KOPT-K1 (cell line): ENCODE measurements around the gene TOLLIP.

ENCODE experiments used
- H3K27ac ChIP-seq: fragments of 200-600 bp; sonication (generic); 2 replicates; pipeline ENCODE4 v1.5.1; 2016; ENCODE audit warnings: antibody characterized with exemption, mild to moderate bottlenecking, low read depth, low read length; ENCODE audit not compliant: poor library complexity, severe bottlenecking
- H3K36me3 ChIP-seq: fragments of 200-600 bp; sonication (generic); 2 replicates; pipeline ENCODE4 v1.5.1; 2017; ENCODE audit warnings: antibody characterized with exemption, mild to moderate bottlenecking, low read length, moderate library complexity; ENCODE audit not compliant: insufficient read depth
- H3K9me3 ChIP-seq: fragments of 200-600 bp; sonication (generic); 2 replicates; pipeline ENCODE4 v1.5.1; 2017; ENCODE audit warnings: antibody characterized with exemption, low read length, mild to moderate bottlenecking; ENCODE audit not compliant: insufficient read depth, poor library complexity, severe bottlenecking

TOLLIP gene

DNA sequence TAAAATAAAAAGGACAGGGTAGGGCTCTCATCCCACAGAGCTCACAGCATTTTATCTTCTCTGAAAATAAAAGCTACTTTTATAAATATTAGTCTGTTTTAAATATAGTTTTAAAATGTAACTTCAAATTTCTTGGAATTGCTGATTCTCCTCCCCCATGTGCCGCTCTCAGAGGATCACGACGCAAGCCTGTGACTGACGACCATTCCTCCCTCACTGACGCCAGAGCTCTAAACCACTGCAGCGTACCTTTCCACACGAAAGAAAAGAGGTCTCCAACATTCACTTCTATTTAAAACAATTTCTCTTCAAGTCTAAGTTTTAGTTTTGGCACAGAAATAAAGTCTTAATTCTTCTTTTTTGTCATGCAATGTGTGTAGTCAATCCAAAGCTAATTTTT, 9.3 kb downstream of the TOLLIP start:
- H3K9me3 ChIP-seq = no peaks in the 10 kb centered on the region
- H3K27ac ChIP-seq = no peak overlapping the region
- H3K36me3 ChIP-seq = peaks cover 14% of the 10 kb centered on the region; the same call in 1 of the 2 replicates

DNA sequence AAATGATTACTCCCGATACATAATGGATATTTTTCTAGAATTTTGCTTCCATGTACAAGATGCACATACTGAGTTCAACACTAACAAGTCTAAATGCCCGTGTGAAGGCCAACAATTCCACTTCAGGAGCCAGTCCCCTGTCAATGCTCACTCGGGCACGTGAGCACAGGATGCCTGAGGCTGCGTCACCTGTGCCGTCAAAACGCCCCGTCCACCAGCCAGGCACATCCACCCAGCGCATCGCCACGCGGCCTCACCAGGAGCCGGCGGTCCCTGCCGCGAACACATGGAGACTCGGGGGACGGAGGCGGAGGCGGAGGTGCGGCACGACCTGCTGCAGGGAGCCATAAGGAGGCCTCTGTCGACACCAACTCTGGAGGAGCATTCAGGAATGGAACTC, 9.8 kb downstream of the TOLLIP start:
- no peak overlapping the region for H3K27ac ChIP-seq
- H3K9me3 ChIP-seq = no peaks in the 10 kb centered on the region
- peaks cover 13% of the 10 kb centered on the region; the same call in 1 of the 2 replicates for H3K36me3 ChIP-seq

DNA sequence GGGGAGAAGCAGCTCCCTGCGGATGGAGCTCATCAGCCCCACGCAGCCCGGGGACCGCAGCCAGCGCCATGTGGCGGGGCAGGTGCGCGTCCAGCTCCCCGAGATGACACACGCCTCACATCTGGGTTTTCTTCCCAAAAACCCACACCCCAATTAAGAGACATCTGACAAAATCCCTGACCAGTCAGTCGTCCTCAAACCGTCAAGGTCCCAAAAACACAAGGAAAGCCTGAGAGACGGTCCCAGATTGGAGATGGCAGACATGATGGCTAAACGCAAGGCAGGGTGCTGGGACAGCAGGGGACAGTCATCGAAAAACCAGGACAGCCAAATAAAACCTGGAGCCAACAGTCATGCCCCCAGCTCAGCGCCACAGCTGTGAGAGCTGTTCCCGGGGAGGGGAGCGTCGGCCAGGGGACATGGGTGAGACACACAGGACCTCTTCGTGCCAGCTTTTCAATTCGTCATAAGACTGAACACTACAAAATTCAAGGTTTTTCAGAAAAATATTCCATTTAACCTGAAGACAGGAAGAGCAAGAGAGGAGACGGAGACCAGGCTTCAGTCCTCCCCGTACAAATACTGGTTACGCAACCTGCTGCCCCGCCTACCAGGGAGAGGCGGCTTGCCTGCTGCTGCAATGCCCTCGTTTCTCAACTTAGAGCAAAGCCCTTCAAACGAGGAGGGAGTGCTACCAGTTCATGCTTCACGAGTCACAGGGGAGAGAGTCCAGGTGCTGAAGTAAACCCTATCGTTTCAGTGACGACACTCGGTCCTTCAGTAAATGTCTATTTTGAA, 10.5 kb downstream of the TOLLIP start:
- Histone ChIP-seq H3K36me3 (peaks cover 13% of the 10 kb centered on the region; the same call in 1 of the 2 replicates), H3K27ac (no peak overlapping the region), H3K9me3 (no peaks in the 10 kb centered on the region)

DNA sequence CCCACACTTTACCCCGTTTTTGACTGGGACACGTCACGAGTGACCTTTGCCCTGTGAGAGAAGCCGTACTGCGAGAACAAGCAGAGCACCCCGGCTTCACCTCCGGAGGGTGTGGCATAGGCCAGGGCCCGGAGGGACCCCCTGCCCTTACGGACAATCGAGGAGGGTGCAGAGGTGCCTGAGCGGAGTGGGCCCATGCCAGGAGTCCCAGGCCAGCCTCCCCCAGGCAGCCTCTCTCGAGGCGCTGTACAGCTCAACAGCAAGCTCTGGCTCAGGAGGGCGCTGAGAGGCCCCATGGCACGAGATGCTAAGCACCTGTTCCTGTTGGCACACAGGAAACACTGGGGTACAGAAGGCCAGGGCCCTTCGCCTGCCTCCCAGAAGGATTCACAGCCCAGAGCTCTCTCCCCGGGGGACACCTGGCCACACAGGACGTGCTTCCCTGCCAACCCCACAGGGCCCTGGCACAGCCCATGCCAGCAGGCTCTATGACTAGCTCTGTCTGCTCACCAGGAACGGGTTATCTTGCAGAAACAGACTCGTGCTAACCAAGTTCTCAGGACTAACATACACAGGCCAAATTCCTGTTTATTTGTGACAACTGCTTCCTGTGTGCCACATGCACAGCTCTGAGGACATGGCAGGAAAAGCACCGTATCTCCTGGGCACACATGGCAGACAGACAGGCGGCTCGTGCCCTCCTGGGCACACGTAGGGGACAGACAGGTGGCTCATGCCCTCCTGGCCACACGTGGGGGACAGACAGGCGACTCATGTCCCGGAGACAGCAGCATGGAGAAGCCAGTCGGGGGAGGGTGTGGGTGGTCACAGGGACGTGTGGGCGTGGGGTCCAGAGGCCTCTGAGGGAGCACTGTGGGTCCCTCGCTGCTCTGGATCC, 11.6 kb downstream of the TOLLIP start:
- H3K9me3 ChIP-seq = no peaks in the 10 kb centered on the region
- no peak overlapping the region for H3K27ac ChIP-seq
- H3K36me3 ChIP-seq = peaks cover 13% of the 10 kb centered on the region; the same call in 1 of the 2 replicates

DNA sequence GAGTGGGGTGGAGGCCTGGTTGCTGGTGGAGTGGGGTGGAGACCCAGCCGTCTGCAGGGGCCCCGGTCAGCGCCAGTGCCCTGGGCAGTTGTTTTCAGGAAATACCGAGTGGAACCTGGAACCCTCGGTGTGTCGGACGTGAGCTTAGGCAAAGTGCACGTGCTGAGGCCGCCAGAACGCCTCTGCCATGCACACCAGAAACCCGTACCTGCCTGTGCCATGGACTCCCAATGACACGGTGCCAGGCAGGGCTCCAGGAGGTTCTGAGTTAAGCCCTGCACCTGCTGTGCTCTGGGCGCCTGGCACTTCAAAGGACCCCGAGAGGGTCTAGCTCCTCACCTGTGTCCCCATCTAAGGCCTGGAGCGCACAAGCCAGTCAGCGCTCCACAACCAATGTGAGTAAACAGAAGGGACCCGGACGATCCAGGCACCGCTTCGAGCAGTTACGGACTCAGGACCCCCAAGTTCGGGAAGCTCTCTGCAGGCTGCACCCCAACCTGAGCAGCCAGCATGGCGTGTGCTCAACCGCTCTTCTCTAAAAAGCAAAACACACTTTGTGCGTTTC, 12.3 kb downstream of the TOLLIP start:
- no peak overlapping the region for H3K27ac ChIP-seq
- no peaks in the 10 kb centered on the region for H3K9me3 ChIP-seq
- peaks cover 19% of the 10 kb centered on the region; the same call in 1 of the 2 replicates for H3K36me3 ChIP-seq

DNA sequence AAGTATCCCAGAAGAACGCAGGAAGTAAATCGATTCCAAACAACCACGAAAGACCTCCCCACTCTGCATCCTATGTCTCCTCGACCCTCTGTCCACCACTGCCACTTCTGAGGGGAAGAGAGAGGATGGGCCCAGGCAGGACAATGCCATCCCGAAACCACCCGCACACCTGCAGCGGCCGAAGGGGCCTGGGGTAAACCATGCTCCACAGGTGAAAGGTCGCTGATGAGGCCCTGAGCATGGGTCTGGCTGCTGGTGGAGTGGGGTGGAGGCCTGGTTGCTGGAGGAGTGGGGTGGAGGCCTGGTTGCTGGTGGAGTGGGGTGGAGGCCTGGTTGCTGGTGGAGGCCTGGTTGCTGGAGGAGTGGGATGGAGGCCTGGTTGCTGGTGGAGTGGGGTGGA, 13.1 kb downstream of the TOLLIP start:
- H3K36me3 ChIP-seq = peaks cover 19% of the 10 kb centered on the region; the same call in 1 of the 2 replicates
- H3K27ac ChIP-seq = no peak overlapping the region
- H3K9me3 ChIP-seq = no peaks in the 10 kb centered on the region

DNA sequence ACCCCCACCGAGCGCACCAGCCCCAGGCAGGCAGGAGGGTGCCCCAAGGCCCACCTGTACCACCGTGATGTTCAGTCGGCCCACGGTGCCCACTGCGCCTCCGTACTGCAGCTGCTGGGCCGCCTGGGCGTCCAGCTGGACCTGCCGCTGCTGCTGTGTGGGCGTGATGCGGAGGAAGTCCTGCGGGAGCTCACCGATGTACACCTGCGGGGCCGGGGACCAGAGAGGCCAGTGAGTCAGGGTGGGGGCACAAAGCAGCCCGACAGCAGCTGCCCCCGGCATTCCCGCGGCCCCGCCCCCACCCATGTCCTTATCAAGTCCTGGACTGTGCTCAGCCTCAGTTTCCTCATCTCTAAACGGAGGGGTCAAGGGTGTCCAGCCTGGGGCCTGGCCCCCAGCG, 13.8 kb downstream of the TOLLIP start:
- H3K27ac ChIP-seq = no peak overlapping the region
- no peaks in the 10 kb centered on the region for H3K9me3 ChIP-seq
- peaks cover 23% of the 10 kb centered on the region; the same call in 1 of the 2 replicates for H3K36me3 ChIP-seq

DNA sequence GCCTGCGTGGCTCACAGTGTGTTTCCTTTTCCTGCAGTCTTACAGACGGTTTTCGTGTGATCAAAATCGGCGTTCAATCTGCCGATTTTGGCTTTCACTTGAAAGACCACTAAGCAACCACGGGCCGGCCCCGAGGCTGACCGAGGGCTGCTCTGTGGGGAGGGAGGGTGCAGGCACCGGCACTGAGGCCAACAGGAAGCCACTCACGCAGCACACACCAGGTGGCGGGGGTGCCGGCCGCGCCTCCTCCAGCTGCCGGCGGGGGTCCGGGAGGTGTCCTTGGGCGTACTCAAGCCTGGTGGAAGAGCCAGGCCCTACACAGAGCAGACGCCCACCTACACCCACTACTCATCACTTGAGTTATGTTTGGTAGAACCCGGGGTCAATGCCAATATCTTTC, 14.3 kb downstream of the TOLLIP start:
- H3K27ac ChIP-seq = no peak overlapping the region

DNA sequence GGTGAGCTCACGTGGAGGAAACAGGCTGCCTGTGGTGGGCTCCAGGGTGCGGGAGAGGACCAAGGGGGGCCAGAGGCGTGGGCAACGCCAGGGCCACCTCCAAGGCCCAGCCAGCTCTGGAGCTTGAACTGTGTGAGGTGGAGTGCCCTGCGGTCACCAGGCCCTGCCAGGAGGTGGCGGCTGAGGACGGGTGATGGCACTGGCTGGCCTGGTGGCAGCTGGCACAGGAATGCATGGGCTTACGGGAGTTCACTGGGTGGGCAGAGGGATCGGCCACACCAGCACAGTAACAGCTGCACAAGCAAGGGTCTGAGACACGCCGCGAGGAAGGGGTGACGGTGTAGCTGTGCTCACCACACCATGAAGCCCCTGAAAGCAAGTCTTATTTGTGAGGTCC, 15.8 kb downstream of the TOLLIP start:
- peaks cover 43% of the 10 kb centered on the region for H3K36me3 ChIP-seq
- H3K27ac ChIP-seq = no peak overlapping the region
- H3K9me3 ChIP-seq = no peaks in the 10 kb centered on the region

More for the DNA sequence above, 14.3 kb downstream of the TOLLIP start:
- no peaks in the 10 kb centered on the region for H3K9me3 ChIP-seq
- H3K36me3 ChIP-seq = peaks cover 28% of the 10 kb centered on the region; the same call in 1 of the 2 replicates

DNA sequence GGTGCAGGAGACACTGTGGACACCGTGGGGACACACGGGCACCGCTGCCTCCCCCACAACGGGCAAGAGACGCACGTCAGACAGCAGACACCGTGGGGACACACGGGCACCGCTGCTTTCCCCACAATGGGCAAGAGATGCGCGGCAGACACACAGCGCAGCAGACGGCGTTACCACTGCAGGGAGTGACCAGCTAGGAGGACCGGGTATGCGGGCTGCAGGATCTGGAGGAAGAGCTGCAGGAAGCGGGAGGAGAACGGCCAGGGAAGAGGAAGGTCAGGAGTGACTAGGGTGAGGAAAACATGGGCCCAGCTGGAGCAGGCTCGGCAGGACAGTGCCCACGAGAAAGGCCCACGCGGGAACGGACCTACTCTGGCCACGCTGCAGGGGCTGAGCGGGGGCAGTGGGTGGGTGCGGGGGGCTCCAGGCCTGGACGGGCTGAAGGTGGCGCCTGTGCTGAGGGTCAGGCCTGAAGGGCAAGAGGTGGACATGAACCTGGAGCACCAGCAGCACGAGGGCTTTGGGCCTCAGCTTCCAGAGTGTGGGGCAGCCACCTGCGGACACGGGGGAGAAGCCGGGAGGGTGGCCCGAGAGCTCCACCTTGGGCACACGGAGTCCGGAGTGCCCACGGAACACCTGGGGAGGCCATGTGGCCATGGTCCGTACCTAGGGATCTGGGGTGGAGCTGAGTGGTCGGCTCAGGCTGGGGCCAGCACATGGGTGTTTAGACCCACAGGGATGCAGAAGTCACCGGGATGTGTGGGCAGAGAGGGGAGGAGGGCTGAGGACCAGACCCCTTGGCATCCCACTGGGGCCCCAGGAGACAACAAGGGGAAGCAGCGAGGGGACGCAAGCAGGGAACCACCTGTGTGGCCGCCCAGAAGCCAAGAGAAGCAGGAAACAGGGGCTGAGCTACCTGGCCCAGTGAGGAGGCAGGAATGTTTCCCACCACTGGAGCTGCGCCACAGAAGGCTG, 16.5 kb downstream of the TOLLIP start:
- Histone ChIP-seq H3K27ac (no peak overlapping the region), H3K36me3 (peaks cover 47% of the 10 kb centered on the region), H3K9me3 (no peaks in the 10 kb centered on the region)

DNA sequence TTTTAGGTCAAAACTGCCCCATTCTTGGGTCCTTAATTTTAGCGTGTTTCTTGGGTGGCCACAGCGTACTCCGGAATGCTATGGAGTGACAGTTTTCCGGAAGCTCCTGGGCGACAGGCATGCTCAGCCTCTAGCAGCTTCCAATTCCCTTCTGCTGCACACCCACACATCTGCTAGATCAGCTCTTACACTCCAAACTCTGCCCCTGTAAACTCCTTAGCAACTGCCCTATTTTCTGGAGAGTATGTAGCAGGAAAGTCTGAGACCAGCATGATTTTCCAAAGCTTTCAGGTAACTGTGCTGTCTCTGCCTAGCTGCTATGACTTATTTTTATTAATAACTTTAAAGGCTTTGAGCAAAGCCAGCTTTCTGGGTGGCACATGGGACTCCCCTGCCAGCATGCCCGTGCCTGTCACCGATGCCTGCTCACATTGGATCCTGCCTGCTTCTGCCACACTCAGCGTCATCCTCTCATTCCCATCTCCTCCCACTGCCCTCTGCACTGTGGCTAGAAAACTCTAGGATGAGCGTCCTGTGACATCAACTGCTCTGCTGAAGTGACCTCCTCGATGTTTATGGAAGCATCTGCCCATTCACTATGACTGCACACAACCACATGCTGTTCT, 17.3 kb downstream of the TOLLIP start:
- Histone ChIP-seq H3K36me3 (peaks cover 42% of the 10 kb centered on the region), H3K27ac (no peak overlapping the region), H3K9me3 (no peaks in the 10 kb centered on the region)

DNA sequence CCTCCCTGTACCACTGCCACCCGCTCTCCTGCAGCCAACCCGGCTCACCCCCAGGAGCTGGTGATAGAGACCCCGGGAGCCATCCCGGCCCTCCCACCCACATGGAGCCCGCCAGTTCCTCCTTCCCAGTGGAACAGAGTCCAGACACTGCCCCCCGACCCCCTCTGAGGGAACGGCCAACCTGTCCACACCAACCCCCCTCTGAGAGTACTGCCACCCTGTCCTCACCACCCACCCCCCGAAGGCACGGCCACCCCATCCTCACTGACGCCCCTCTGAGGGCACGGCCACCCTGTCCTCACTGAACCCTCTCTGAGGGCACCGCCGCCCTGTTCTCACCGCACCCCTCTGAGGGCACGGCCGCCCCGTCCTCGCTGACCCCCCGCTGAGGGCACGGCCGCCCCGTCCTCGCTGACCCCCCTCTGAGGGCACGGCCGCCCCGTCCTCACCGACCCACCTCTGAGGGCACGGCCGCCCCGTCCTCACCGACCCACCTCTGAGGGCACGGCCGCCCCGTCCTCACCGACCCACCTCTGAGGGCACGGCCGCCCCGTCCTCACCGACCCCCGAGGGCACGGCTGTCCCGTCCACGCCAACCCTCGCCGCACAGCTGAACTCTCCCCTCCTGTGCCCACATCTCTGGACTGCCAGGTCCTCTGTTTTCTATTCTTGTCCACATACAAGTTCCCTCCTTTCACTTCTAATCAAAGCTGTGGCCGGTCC, 18.0 kb downstream of the TOLLIP start:
- Histone ChIP-seq H3K36me3 (peaks cover 49% of the 10 kb centered on the region), H3K9me3 (no peaks in the 10 kb centered on the region), H3K27ac (no peak overlapping the region)
